Activated CD4-positive, alpha-beta memory T cell treated with anti-CD3 and anti-CD28 coated beads for 36 hours (primary cell): ENCODE data around the gene FAM83E. TPM values are rescaled to one million over a fixed set of nuclear protein-coding genes. Genes with fewer than 3 reads are reported as not detected.
"Not testable (repeated sequence)": the region's sequence is repeated elsewhere in the genome, so short reads cannot be mapped to it uniquely, and the experiment has no call there.

Experiments used
- CTCF ChIA-PET: fragments of 350-600 bp; sonication (Branson Sonifier 250); formaldehyde crosslinking; loops from one replicate; lab custom pipeline; 2021; ENCODE audit warnings: antibody characterized with exemption, inconsistent platforms; lab: Charles Lee
- POLR2A ChIA-PET: fragments of 350-600 bp; sonication (Branson Sonifier 250); formaldehyde crosslinking; loops from one replicate; lab custom pipeline; 2021; ENCODE audit warnings: antibody characterized with exemption; lab: Charles Lee
- DNase-seq: peaks from one replicate; pipeline ENCODE4 v3.0.0-alpha.2; 2020
- H3K27ac Mint-ChIP-seq: one replicate; pipeline ENCODE4 v1.8.0; 2021; ENCODE audit warnings: mixed read lengths
- H3K27me3 Mint-ChIP-seq: one replicate; pipeline ENCODE4 v1.8.0; 2021; ENCODE audit warnings: mixed read lengths
- H3K36me3 Mint-ChIP-seq: one replicate; pipeline ENCODE4 v1.8.0; 2021; ENCODE audit warnings: mixed read lengths
- H3K4me1 Mint-ChIP-seq: one replicate; pipeline ENCODE4 v1.8.0; 2021; ENCODE audit warnings: low read depth, mixed read lengths
- H3K4me3 Mint-ChIP-seq: one replicate; pipeline ENCODE4 v1.8.0; 2021; ENCODE audit warnings: mild to moderate bottlenecking, mixed read lengths
- H3K9me3 Mint-ChIP-seq: one replicate; pipeline ENCODE4 v1.8.0; 2021; ENCODE audit warnings: mixed read lengths
- intact Hi-C: fragments of 100-400 bp; cut with micrococcal nuclease; formaldehyde crosslinking; loops from one replicate; pipeline ENCODE4 v1.15.1; 2023
- total RNA-seq, 2 experiments: library from RNA; stranded (reverse); gene quantifications; one replicate each; pipeline ENCODE4 v1.2.3, GENCODE V29; 2021

Gene FAM83E
- total RNA-seq = 1 to 10 TPM; 2.2 to 2.4 TPM

GRCh38 chr19:48614436-48615230 is at the start of gene FAM83E:
Gene FAM83E, minus strand, starts transcription at chr19:48615076. Its CDS starts 1,704 bp downstream, at chr19:48613372.
- ChIA-PET POLR2A (interaction anchor here (1.1 kb wide), 1 partner anchor 9 kb away, joined by 4 read pairs; no protein-coding TSS in a partner anchor), CTCF (no interaction called here)
- DNase-seq = no peak
- Mint-ChIP-seq H3K4me1 (peaks cover 28% of the 10 kb centered on the region), H3K36me3 (peaks cover 42% of the 10 kb centered on the region), H3K27ac (peak within 1 kb of the TSS; percentile 14), H3K4me3 (peak within 1 kb of the TSS; percentile 17), H3K27me3 (no peaks in the 10 kb centered on the region), H3K9me3 (no peaks in the 10 kb centered on the region)
- intact Hi-C loops = loop anchor here (5.0 kb wide), 1 partner anchor 282 kb away; no protein-coding TSS in a partner anchor

- POLR2A ChIA-PET = no interaction called here
- no peaks in the 10 kb centered on the region for H3K36me3 Mint-ChIP-seq
- H3K27me3 Mint-ChIP-seq = no peaks in the 10 kb centered on the region
- H3K4me3 Mint-ChIP-seq = no peak overlapping the region
- H3K9me3 Mint-ChIP-seq = no peaks in the 10 kb centered on the region
- no peak for DNase-seq
- H3K4me1 Mint-ChIP-seq = peaks cover 7% of the 10 kb centered on the region
- H3K27ac Mint-ChIP-seq = no peak overlapping the region
- CTCF ChIA-PET = no interaction called here
- intact Hi-C loops = no loop called here
Observed at GRCh38 chr19:48664476-48664875, 49.6 kb upstream of the FAM83E start.

DNA sequence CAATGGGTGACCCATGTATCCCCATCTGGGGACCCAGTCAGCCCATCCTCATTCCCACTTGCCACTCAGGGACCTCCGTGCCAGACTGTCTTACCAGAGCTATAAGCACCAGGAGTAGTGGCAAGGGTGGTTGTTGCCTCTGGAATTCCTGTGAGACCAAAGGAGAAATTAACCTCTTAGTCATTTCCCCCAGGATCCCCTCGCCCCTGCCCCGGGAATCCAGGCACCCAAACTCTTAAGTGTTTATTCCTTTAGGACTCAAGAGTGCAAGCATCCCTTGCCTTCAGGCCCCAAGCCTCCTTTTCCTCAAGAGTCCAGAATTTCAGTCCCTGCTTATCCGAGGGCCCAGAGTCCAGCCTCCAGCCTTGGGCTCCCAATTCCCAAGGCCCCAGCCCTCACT is 48.8 kb upstream of the FAM83E start:
- Mint-ChIP-seq H3K27ac (no peak overlapping the region), H3K4me1 (peaks cover 7% of the 10 kb centered on the region), H3K27me3 (no peaks in the 10 kb centered on the region), H3K9me3 (no peaks in the 10 kb centered on the region), H3K4me3 (no peak overlapping the region), H3K36me3 (no peaks in the 10 kb centered on the region)
- no peak for DNase-seq
- POLR2A ChIA-PET = interaction anchor here (0.7 kb wide), 1 partner anchor 19 kb away, joined by 5 read pairs; no protein-coding TSS in a partner anchor
- CTCF ChIA-PET = interaction anchor here (1.0 kb wide), 1 partner anchor 11 kb away, joined by 3 read pairs; no protein-coding TSS in a partner anchor
- intact Hi-C loops = no loop called here

GRCh38 chr19:48661711-48662090 is 46.8 kb upstream of the FAM83E start:
- CTCF ChIA-PET = no interaction called here
- POLR2A ChIA-PET = no interaction called here
- H3K4me3 Mint-ChIP-seq = no peak overlapping the region
- intact Hi-C loops = loop anchor here (2.0 kb wide), 1 partner anchor 17 kb away; no protein-coding TSS in a partner anchor
- H3K27ac Mint-ChIP-seq = no peak overlapping the region
- no peaks in the 10 kb centered on the region for H3K27me3 Mint-ChIP-seq
- DNase-seq = no peak
- H3K4me1 Mint-ChIP-seq = peaks cover 9% of the 10 kb centered on the region
- H3K9me3 Mint-ChIP-seq = no peaks in the 10 kb centered on the region
- no peaks in the 10 kb centered on the region for H3K36me3 Mint-ChIP-seq

- Mint-ChIP-seq H3K27ac (peak overlapping the region; percentile 79), H3K4me3 (peak overlapping the region; percentile 55), H3K36me3 (no peaks in the 10 kb centered on the region), H3K9me3 (no peaks in the 10 kb centered on the region), H3K4me1 (peaks cover 9% of the 10 kb centered on the region), H3K27me3 (no peaks in the 10 kb centered on the region)
- intact Hi-C loops = loop anchor here (2.0 kb wide), 1 partner anchor 16 kb away; no protein-coding TSS in a partner anchor
- CTCF ChIA-PET = no interaction called here
- POLR2A ChIA-PET = no interaction called here
- DNase-seq = peak; percentile 86
Observed at GRCh38 chr19:48660852-48661710, 46.2 kb upstream of the FAM83E start.

DNA sequence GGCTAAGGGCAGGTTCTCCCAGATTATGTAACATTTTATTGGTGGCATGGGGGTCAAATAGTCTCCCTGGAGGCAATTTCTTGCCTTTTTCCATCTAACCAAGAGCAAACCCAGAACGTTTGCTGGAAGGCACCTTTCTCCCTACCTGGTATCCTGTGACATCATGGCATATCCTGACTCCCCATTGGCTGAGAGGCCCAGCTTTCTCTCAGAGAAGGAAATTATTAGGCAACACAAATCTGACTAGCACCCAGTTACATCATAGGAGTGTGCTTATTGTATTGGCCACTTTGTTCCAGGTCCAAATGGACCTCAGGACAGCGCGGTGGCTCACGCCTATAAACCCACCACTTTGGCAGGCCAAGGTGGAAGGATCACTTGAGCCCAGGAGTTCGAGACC is 44.9 kb upstream of the FAM83E start:
- H3K27ac Mint-ChIP-seq = no peak overlapping the region
- intact Hi-C loops = loop anchor here (2.0 kb wide), 1 partner anchor 15 kb away; no protein-coding TSS in a partner anchor
- no peaks in the 10 kb centered on the region for H3K9me3 Mint-ChIP-seq
- no peak for DNase-seq
- H3K36me3 Mint-ChIP-seq = no peaks in the 10 kb centered on the region
- no peak overlapping the region for H3K4me3 Mint-ChIP-seq
- peaks cover 9% of the 10 kb centered on the region for H3K4me1 Mint-ChIP-seq
- CTCF ChIA-PET = no interaction called here
- POLR2A ChIA-PET = no interaction called here
- H3K27me3 Mint-ChIP-seq = no peaks in the 10 kb centered on the region

DNA sequence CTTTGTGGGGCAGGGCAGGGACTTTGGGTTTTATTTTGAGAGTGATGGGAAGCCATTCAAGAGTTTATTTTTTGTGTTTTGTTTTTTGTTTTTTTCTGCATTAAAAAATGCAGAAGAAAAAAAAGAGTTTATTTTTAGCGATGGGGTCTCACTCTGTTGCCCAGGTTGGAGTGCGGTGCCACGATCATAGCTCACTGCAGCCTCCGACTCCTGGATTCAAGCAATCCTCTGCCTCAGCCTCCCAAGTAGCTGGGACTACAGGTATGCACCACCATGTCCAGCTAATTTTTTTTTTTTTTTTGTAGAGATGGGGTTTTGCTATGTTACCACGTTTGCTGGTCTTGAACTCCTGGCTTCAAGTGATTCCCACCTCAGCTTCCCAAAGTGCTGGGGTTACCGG is 43.6 kb upstream of the FAM83E start:
- Mint-ChIP-seq H3K9me3 (no peaks in the 10 kb centered on the region), H3K4me1 (peaks cover 9% of the 10 kb centered on the region), H3K27me3 (no peaks in the 10 kb centered on the region), H3K27ac (no peak overlapping the region), H3K36me3 (no peaks in the 10 kb centered on the region), H3K4me3 (no peak overlapping the region)
- intact Hi-C loops = no loop called here
- no peak for DNase-seq
- CTCF ChIA-PET = interaction anchor here (1.3 kb wide), 1 partner anchor 12 kb away, joined by 4 read pairs; the partner anchor contains the start of gene CA11
- POLR2A ChIA-PET = no interaction called here

DNA sequence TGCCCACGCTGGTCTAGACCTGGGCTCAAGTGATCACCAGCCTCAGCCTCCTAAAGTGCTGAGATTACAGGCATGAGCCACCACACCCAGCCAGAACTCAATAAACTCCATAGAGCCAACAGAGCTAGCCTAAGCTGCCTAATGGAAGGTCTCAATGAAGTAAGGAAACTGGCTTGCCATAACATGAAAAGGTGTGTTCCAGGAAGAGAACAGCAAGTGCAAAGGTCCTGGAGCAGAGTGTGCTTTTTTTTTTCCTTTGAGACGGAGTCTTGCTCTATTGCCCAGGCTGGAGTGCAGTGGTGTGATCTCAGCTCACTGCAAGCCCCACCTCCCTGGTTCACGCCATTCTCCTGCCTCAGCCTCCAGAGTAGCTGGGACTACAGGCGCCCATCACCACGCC is 43.0 kb upstream of the FAM83E start:
- POLR2A ChIA-PET, intact Hi-C loops, H3K27me3 Mint-ChIP-seq, H3K4me3 Mint-ChIP-seq, H3K36me3 Mint-ChIP-seq, H3K9me3 Mint-ChIP-seq, H3K27ac Mint-ChIP-seq, DNase-seq: not testable (repeated sequence)
- H3K4me1 Mint-ChIP-seq = peaks cover 11% of the 10 kb centered on the region
- CTCF ChIA-PET = interaction anchor here (1.3 kb wide), 1 partner anchor 12 kb away, joined by 4 read pairs; the partner anchor contains the start of gene CA11

DNA sequence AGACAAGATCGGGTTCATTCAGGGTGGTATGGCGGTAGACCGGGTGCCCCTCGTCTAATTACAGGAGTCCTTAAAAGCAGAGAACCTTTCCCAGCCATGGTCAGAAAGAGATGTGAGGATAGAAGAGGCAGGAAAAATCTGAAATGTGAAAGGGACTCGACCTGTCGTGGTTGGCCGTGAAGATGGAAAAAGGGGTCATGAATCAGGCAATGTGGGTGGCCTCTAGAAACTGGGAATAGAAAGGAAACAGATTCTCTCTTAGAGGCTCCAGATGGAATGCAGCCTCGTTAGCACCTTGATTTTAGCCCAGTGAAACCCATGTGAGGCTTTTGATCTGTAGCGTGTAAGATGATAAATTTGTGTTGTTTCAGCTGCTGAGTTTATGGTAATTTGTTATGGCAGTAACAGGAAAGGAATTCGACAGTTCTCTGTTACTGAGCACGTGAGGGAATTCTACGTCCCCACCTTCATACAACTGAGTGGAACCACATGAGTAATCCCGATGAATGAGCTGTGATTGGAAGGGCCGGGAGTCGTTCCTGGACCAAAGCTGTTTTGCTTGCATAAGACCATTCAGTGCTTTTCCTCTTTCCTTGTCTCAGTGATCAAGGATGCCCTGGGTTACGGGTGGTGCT is 42.1 kb upstream of the FAM83E start:
- ChIA-PET POLR2A (no interaction called here), CTCF (interaction anchor here (1.3 kb wide), 1 partner anchor 11 kb away, joined by 4 read pairs; the partner anchor contains the start of gene CA11)
- no peaks in the 10 kb centered on the region for H3K9me3 Mint-ChIP-seq
- intact Hi-C loops = no loop called here
- H3K27ac Mint-ChIP-seq = no peak overlapping the region
- no peaks in the 10 kb centered on the region for H3K27me3 Mint-ChIP-seq
- H3K36me3 Mint-ChIP-seq = no peaks in the 10 kb centered on the region
- no peak for DNase-seq
- H3K4me3 Mint-ChIP-seq = no peak overlapping the region
- H3K4me1 Mint-ChIP-seq = peaks cover 11% of the 10 kb centered on the region

GRCh38 chr19:48654299-48655059 is 39.6 kb upstream of the FAM83E start:
- intact Hi-C loops = no loop called here
- Mint-ChIP-seq H3K27me3 (no peaks in the 10 kb centered on the region), H3K4me1 (peaks cover 11% of the 10 kb centered on the region), H3K9me3 (no peaks in the 10 kb centered on the region), H3K4me3 (no peak overlapping the region), H3K27ac (no peak overlapping the region), H3K36me3 (no peaks in the 10 kb centered on the region)
- POLR2A ChIA-PET = interaction anchor here (0.7 kb wide), 1 partner anchor 11 kb away, joined by 3 read pairs; no protein-coding TSS in a partner anchor
- DNase-seq = no peak
- CTCF ChIA-PET = no interaction called here

- intact Hi-C loops = no loop called here
- H3K4me1 Mint-ChIP-seq = peaks cover 24% of the 10 kb centered on the region
- DNase-seq = no peak
- ChIA-PET POLR2A (no interaction called here), CTCF (no interaction called here)
- H3K9me3 Mint-ChIP-seq = no peaks in the 10 kb centered on the region
- H3K27me3 Mint-ChIP-seq = no peaks in the 10 kb centered on the region
- no peak overlapping the region for H3K4me3 Mint-ChIP-seq
- no peaks in the 10 kb centered on the region for H3K36me3 Mint-ChIP-seq
- no peak overlapping the region for H3K27ac Mint-ChIP-seq
Observed at GRCh38 chr19:48651683-48652048, 36.8 kb upstream of the FAM83E start.
